GM03348 (cell line): ENCODE data around the gene UBR1.
A peak's percentile ranks its signal among the peaks of the same experiment; 100 is the strongest.
"Not testable (repeated sequence)": the region's sequence is repeated elsewhere in the genome, so short reads cannot be mapped to it uniquely, and the experiment has no call there.

Experiments used
- DNase-seq: peaks from one replicate; pipeline ENCODE4 v3.0.0; 2012; ENCODE audit warnings: low spot score

UBR1 gene

GRCh38 chr15:43105778-43106485 is at the start of gene UBR1:
UBR1 (minus strand) TSS chr15:43106038; CDS start chr15:43106022, 16 bp downstream.
- DNase-seq: peak; percentile 93

GRCh38 chr15:43153269-43153668 is 47.4 kb upstream of the UBR1 start:
- DNase-seq: no peak

DNA sequence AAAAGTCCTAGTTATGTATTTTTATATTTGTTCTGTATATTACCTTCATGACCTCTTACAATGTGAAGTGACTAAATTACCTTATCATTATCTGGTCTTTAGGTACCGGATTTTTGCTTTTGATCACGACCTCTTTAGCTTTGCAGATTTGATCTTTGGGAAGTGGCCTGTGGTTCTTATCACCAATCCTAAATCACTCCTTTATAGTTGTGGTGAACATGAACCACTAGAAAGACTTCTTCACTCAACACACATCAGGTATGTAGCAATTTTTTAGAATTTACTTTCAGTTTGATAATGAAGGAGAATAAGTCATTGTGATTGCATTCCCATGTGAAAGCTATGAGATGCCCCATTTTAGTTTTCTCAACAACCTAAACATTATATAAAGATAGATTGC is 45.9 kb upstream of the UBR1 start:
- no peak for DNase-seq

DNA sequence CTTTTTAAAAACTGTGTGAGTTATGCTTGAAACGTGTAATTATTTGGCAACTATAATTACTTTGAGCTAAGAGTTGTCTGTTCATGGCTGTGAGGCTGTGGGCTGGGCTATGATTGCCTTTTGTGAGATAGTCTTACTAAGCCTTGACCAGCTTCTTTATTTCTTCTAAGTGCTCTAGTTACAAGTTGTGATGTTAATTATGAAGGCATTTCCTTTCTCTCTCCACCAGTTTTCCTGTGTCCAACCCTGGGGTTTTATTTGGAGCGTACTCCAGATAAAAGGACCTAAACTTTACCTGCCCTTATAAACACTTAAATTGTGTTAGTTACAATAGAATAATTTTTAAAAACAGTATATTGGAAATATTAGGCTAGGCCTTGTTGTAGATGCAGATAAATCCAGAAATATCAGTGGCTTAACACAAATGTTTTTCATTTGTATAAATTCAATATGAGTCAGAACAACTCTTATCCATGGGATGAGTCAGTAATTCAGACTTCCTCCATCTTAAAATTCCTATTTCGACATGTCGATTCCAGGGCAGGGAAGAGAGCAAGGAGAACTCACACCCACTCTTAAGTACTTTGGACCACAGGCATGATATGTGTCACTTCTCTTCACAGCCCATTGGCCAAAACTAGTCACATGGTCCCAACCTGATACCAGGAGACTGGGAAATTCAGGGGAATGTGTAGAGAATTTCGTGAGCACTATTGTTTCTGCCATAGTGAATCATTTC is 44.5 kb upstream of the UBR1 start:
- DNase-seq: peak; percentile 88

DNA sequence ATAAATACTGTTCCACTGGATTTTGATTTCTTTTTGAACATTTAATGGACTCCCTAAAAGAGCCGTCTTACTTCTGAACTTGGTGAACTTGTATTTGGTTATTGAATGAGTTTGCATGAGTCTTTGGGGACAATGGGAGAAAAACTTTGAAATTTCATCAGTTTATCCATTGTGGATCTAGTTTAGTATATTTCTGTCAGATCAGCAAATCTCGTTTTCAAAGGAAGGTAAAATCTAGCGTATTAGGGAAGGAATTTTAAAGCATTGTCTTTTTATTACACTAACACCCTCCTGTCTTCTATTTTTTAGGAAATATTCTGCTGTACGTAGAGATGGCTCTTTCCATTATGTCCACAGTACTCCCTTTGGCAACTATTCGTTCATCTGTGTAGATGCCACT is 40.3 kb upstream of the UBR1 start:
- no peak for DNase-seq

DNA sequence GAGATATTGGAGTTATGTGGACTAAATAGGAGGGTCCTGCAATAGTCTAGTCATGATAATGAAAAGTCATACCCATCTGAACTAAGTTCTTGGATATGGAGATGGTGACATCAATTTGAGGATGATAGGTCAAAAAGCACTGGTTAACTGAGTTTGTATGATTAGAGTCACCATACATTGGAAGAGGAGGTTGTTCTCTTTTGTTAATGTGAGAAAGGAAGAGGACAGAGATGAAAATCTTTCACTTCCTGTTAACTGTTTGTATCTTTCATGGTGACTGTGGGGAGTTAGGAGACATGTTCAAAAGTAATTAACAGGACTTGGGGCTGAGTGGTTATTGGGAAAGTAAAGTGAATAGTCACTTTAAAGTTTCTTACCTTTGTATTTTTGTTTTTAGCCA is 38.7 kb upstream of the UBR1 start:
- no peak for DNase-seq

DNA sequence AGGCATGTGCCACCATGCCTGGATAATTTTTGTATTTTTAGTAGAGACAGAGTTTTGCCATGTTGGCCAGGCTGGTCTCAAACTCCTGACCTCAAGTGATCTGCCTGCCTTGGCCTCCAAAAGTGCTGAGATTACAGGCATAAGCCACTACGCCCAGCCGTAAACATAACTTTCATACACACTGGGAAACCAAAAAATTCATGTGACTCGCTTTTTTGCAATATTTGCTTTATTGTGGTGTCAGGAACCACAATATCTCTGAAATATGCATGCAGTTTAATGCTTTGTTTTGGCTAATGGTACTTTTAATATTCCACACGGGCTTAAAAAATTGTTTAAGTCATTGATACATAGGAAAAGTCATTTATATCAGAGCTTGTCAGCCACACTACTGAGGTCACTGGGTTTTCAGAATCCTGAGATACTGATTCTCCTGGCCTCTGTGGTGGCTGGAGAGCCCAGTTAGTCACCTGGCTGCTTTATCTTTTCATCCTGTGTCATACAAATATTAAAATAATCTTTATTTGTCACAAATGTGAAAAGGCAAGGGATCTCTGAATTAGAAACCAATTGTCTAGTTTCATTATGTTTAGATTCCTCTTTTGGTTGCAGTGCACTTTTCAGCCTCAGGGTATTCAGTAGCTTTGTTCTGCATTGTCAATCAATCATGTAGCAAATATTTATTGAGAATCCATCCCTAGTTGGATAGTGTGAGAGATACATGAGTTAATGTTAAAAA is 37.5 kb upstream of the UBR1 start:
- DNase-seq: no peak

DNA sequence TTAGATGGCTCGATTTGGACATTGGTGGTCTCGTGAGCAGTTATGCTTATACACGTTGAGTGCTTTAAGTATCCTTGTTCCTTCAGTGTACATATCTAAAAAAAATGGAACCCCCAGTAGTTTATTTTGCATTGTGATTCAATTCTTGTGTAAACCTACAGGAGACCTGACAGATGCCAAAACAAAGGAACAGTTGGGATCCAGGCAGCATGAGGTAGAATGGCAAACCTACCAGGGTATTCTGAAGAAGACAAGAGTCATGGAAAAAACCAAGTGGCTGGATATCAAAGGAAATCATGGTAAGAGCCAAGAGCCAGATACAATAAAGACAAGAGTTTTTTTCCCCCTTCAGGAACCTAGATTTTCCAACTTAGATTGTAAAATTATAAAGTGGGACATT is 29.5 kb upstream of the UBR1 start:
- no peak for DNase-seq

DNA sequence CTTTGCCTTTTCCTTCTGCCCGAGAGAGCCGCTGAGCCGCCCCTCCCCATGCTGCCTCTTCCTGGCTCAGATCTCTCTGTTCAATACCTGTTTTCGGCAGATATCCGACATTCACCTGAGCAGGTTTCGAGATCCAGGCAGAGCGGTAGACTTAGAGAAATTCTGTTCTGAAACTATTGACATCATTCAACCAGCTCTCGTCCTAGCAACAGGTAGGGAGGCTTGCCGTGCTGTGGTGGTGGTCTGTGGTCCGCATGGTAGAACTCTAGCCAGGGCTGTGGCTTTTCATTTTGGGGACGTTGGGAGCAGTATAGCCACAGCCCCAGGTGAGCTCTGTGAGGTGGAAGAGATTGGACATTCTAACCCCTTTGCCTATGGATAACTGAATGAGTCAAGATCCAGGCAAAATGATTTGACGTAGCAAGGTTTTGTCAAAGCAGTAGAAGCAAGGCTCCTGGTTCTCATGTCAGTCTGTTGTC is 28.4 kb upstream of the UBR1 start:
- no peak for DNase-seq

GRCh38 chr15:43133430-43134156 is 27.8 kb upstream of the UBR1 start, which contains the start of gene TMEM62:
TMEM62 (plus strand) TSS chr15:43133586; CDS start chr15:43133803, 217 bp downstream.
- peak; percentile 88 for DNase-seq

DNA sequence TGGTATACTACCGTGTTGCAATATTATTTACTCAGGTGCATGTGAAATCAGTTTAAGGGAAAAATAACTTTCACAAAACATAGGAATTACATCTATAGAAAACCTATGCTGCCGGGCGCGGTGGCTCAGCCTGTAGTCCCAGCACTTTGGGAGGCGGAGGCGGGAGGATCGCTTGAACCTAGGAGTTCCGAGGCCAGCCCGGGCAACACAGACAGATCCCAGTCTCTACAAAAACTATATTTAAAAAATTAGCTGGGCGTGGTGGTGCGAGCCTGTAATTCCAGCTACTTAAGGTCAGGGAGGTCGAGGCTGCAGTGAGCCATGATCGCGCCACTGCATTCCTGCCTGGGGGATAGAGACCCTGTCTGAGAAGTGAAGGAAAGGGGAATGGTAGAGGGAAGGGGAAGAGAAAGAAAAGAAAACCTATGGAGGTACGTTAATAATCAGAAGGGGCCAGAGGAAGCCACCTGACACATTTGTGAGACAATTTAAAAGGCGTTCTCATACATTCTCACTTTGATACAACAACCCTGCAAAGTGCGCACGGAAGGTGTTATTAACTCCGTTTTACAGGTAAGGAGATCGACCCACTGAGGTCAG is 27.1 kb upstream of the UBR1 start:
- DNase-seq: no peak

DNA sequence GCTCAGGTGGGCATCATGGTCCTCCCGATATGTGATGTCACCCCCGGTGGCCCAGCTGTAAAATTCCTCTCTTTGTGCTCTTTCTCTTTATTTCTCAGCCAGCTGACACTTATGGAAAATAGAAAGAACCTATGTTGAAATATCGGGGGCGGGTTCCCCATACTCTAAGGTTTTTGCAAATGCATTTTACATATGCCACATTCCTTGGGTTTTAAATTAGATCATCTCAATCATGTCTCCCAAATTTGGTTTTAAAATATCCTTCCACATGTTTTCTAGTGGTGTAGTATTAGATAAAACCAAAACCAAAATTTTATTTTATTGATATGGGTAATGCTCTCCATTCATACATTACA is 23.1 kb upstream of the UBR1 start:
- no peak for DNase-seq

DNA sequence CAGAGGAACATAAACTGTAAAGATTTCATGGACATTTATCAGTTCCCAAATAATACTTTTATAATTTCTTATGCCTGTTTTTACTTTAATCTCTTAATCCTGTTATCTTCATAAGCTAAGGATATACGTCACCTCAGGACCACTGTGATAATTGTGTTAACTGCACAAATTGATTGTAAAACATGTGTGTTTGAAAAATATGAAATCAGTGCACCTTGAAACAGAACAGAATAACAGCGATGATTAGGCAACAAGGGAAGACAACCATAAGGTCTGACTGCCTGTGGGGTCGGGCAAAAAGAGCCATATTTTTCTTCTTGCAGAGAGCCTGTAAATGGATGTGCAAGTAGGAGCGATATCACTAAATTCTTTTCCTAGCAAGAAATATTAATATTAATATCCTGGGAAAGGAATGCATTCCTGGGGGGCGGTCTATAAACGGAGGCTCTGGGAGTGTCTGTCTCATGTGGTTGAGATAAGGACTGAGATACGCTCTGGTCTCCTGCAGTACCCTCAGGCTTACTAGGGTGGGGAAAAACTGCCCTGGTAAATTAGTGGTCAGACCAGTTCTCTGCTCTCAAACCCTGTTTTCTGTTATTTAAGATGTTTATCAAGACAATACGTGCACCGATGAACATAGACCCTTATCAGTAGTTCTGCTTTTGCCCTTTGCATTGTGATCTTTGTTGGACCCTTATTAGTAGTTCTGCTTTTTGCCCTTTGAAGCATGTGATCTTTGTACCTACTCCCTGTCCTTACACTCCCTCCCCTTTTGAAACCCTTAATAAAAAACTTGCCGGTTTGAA is 22.5 kb upstream of the UBR1 start:
- not testable (repeated sequence) for DNase-seq

DNA sequence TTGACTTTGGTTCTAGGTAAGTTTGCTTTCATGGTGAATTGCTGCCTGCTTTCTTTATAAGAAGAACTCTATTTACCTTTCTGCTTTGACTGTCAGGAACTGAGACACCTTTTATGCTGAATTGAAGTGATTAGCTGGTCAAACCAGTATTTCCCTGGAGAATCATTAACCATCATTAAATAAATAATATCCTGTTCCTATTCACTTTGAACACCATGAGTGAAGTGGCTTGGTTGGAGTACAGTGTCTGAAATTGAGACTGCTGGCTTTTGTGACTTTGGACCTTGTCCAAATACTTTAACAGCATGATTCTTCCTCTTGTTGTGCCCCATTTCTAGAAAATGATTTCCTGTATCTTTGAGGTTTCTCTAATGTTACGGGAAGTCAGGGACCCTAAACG is 21.9 kb upstream of the UBR1 start:
- no peak for DNase-seq

DNA sequence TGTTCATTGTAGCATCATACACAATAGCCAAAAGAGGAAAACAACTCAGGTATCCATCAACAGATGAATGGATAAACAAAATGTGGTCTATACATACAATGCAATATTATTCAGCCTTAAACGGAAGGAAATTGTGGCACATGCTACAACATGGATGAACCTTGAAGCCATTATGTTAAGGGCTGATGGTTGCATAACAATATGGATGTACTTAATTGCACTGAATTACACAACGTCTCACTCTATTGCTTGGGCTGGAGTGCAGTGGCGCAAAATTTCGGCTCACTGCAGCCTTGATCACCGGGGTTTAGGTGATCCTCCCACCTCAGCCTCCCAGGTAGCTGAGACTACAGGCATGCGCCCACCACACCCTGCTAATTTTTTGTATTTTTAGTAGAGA is 20.5 kb upstream of the UBR1 start:
- DNase-seq: no peak

GRCh38 chr15:43125100-43125661 is 19.3 kb upstream of the UBR1 start:
- DNase-seq: no peak

DNA sequence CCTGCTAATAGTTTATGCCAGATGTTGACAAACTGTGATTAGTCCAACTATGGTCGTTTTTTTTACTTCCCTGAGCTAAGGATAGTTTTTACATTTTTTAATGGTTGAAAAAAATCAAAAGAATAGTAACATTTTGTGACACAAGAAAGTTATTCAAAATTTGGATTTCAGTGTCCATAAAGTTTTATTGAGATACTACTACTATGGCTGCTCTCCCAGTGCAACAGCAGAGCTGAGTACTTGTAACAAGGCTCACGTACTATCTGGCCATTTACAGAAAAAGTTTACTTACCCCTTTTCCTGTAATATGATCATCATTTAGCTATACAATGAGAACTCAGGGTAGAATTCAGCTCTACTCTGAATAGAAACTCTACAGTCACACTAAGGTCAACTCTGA is 16.0 kb upstream of the UBR1 start:
- no peak for DNase-seq

DNA sequence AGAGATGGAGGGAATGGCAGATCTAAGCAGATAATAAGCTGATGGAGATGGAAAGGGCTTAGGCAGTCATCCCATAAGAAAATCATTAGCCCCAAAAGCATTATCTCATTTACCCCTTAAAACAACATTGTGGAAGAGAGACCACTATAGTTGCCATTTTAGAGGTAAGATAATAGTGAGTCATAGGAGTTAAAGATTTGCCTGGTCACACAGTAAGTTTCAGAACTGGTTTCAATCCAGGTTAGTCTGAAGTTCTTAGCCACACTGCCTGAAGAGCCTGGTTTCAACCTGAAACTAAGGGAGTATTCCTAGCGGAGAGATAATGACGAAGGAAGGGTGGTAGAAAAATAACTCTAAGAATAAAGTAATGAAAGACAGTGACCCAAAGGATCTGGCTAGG is 13.0 kb upstream of the UBR1 start:
- DNase-seq: no peak

DNA sequence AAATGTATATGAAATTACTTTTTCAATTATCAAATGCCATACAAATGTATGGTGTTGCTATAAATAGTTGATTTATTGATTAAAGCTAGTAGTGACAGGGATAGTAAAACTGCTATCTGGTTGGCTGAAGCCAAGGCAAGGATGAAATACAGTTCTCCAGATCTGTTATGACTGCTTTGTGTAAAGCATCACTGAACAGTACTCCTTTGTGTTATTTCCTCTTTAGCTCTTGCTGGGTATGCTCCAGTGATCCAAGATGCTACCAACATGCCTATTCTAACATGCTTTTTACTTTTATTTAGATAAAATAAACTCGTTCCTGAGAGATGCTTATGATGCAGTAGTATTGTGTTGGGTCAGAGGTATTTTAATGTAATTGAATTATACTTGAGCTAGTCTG is 12.4 kb upstream of the UBR1 start:
- DNase-seq: no peak

GRCh38 chr15:43111354-43111753 is 5.5 kb upstream of the UBR1 start:
- DNase-seq: no peak

GRCh38 chr15:43107751-43108150 is 1.9 kb upstream of the UBR1 start:
- DNase-seq: no peak
